ENCODE data around the gene GPR153. TPM values are rescaled to one million over a fixed set of nuclear protein-coding genes. Genes with fewer than 3 reads are reported as not detected.

Gene GPR153
- total RNA-seq, 2 donors from 2014 or later = 2.3 to 4.9 TPM

DNA sequence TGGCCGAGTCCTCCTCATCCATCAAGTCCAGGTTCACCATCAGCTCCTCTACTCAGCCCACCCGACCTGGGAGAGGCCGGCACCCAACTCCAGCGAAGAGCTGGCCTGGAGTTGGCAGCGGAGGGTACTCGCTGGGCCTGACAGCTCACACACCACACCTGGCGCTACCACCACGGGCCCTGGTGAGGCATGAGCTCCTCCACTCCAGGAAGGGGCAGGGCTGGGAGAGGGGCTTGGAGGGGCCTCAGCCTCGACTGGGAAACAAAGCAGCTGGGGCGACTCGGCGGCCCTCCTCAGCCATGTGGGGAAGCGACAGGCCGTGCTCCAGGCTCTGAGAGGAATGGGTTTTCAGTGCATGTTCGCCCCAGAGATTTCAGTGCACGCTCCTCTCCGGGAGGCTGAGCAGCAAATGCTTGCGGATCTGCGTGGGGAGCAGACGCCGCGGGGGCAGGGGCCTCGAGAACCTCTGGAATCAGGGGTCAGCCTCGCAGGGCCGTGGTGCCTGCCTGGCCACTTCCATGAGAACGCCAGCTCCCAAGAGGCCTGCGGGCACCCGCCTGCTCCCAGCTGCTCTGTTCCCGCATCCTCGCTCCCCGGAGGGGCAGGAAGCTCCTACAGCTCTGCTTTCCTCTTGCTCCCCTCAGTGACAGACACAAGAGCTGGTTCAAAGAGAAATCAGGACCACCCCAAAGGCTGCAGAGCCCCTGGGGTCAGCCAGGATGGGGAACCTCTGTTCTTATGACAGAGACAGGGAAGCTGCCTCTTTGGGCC is 18.9 kb upstream of the GPR153 start:
- TF ChIP-seq, protein P1, sequence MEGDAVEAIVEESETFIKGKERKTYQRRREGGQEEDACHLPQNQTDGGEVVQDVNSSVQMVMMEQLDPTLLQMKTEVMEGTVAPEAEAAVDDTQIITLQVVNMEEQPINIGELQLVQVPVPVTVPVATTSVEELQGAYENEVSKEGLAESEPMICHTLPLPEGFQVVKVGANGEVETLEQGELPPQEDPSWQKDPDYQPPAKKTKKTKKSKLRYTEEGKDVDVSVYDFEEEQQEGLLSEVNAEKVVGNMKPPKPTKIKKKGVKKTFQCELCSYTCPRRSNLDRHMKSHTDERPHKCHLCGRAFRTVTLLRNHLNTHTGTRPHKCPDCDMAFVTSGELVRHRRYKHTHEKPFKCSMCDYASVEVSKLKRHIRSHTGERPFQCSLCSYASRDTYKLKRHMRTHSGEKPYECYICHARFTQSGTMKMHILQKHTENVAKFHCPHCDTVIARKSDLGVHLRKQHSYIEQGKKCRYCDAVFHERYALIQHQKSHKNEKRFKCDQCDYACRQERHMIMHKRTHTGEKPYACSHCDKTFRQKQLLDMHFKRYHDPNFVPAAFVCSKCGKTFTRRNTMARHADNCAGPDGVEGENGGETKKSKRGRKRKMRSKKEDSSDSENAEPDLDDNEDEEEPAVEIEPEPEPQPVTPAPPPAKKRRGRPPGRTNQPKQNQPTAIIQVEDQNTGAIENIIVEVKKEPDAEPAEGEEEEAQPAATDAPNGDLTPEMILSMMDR (IDR thresholded peaks at IDR 0.05) = no peak
- TF ChIP-seq POLR2A (IDR thresholded peaks at IDR 0.05) = no peak
- Histone ChIP-seq H3K27me3 (no peaks in the 10 kb centered on the region), H3K27ac (no peak overlapping the region), H3K36me3 (replicated peaks in 1 of 2; ENCODE audit: insufficient read depth in 1 of 2, low read depth in 2 of 2) (no peaks in the 10 kb centered on the region), H3K4me3 (no peak overlapping the region), H3K4me1 (no peaks in the 10 kb centered on the region), H3K9me3 (no peaks in the 10 kb centered on the region)
- intact Hi-C loops (cut with DNase I) = no loop called here
- ATAC-seq (no peak), DNase-seq (no peak)
- WGBS, 2 donors = 81 to 84% methylated on average over 17 to 31 of the region's 31 CpGs

DNA sequence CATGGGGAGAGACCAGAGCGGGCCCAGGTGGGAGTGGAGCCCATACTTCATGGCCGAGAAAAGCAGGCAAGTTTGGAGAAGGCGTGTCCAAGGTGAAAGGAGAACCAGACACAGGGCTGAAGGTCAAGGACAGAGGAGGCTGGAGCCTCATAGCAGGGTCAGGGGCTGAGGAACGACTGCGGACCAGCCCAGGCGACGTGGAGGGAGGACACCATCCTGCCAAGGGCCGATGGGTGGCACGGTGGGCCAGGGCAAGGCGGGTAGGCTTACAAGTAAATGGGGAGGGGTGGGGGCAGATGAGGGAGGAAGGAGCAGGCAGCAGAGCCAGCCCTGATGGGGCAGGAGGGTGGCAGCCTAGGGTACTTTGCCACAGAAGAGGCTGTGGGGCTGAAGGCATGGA is 18.2 kb upstream of the GPR153 start:
- H3K4me1 ChIP-seq = no peaks in the 10 kb centered on the region
- no peak for DNase-seq
- H3K4me3 ChIP-seq = no peak overlapping the region
- H3K36me3 ChIP-seq (replicated peaks in 1 of 2; ENCODE audit: insufficient read depth in 1 of 2, low read depth in 2 of 2) = no peaks in the 10 kb centered on the region
- intact Hi-C loops (cut with DNase I) = no loop called here
- H3K27me3 ChIP-seq = no peaks in the 10 kb centered on the region
- no peaks in the 10 kb centered on the region for H3K9me3 ChIP-seq
- ATAC-seq = no peak
- TF ChIP-seq, protein P1 (IDR thresholded peaks at IDR 0.05) = no peak
- no peak for TF ChIP-seq POLR2A (IDR thresholded peaks at IDR 0.05)
- WGBS, 2 donors = 89 to 94% methylated on average over 10 of the region's 10 CpGs
- no peak overlapping the region for H3K27ac ChIP-seq

DNA sequence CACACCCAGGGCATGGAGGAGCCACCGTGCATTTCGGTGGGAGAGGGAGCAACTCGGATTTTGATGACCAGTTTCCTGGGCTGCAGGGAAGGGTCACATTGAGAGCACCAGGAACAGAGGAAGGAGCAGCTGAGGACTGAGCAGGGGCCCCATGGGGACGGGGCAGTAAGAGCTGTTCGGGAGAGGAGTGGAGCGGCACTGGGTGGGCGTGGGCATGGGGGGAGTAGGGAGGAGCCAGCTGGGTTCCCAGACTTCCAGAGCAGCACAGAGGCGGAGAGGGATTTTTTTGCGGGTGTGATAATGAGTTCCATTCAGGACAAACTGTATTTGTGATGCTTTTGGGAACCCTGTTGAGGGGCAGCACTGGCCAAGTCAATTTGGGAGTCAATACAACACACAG is 17.4 kb upstream of the GPR153 start:
- intact Hi-C loops (cut with DNase I) = no loop called here

DNA sequence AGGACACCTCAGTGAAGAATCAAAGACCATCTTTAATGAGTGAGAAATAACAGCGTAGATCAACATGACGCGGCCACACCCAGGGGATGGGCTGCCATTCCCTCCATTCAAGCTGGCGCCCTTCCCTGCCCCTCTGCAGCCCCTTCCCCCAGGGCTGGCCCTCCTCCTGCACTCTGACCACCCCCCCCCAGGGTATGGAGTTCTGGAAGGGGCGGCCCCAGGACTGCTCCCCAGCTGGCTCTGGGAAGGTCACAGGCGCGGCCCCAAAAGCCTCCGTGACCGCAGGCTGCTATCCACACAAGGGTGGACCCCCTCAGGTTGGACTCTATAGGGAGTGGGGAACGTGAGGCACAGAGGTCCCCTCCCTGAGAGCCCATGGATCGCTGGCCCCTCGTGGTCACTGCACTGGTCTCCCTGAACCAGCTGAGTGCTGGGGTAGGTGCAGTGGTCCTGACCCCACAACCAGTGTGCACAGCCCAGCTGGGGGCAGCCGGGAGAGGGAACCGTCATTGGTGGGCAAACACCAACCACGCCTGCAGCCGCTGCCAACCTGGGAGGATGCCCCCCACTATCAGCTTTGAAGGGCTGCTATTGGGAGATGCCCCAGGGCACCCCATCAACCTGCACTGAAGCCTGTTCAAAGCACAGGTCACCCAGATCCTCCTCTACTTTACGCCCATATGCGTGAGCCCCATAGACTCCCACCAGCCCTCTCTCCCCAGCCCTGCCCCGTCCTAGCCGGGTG is 16.1 kb upstream of the GPR153 start:
- ATAC-seq = no peak
- Histone ChIP-seq H3K27me3 (no peaks in the 10 kb centered on the region), H3K4me1 (no peaks in the 10 kb centered on the region), H3K9me3 (no peaks in the 10 kb centered on the region), H3K27ac (no peak overlapping the region), H3K36me3 (replicated peaks in 1 of 2; ENCODE audit: insufficient read depth in 1 of 2, low read depth in 2 of 2) (no peaks in the 10 kb centered on the region), H3K4me3 (no peak overlapping the region)
- intact Hi-C loops (cut with DNase I) = no loop called here
- TF ChIP-seq, protein P1 (IDR thresholded peaks at IDR 0.05) = no peak
- TF ChIP-seq POLR2A (IDR thresholded peaks at IDR 0.05) = no peak
- DNase-seq = no peak
- WGBS, 2 donors = 91 to 97% methylated on average over 10 to 19 of the region's 20 CpGs

More for the DNA sequence above, 17.4 kb upstream of the GPR153 start:
- ATAC-seq (no peak), DNase-seq (no peak)
- no peak for TF ChIP-seq POLR2A (IDR thresholded peaks at IDR 0.05)
- TF ChIP-seq, protein P1 (IDR thresholded peaks at IDR 0.05) = no peak
- no peak overlapping the region for H3K4me3 ChIP-seq
- 80 to 81% methylated on average over 8 to 9 of the region's 9 CpGs for whole genome bisulfite sequencing, 2 donors
- H3K4me1 ChIP-seq = no peaks in the 10 kb centered on the region
- no peak overlapping the region for H3K27ac ChIP-seq
- H3K27me3 ChIP-seq = no peaks in the 10 kb centered on the region
- H3K9me3 ChIP-seq = no peaks in the 10 kb centered on the region
- H3K36me3 ChIP-seq (replicated peaks in 1 of 2; ENCODE audit: insufficient read depth in 1 of 2, low read depth in 2 of 2) = no peaks in the 10 kb centered on the region
